H1 (cell line): ENCODE measurements around the gene ZDHHC3. TPM values are rescaled to one million over a fixed set of nuclear protein-coding genes. Genes with fewer than 3 reads are reported as not detected.

Experiments
- ATF2 ChIP-seq: IDR thresholded peaks from 2 replicates; pipeline ENCODE4 v1.6.1; 2012; ENCODE audit warnings: low read length, inconsistent platforms
- CHD7 ChIP-seq: fragments of 300-600 bp; sonication (generic); IDR thresholded peaks from 2 replicates; pipeline ENCODE4 v1.7.1; 2012; ENCODE audit warnings: low read length, moderate library complexity, mild to moderate bottlenecking, inconsistent platforms; ENCODE audit not compliant: insufficient replicate concordance
- GTF2F1 ChIP-seq: IDR thresholded peaks from 2 replicates; pipeline ENCODE4 v1.6.1; 2012; ENCODE audit warnings: low read depth, low read length, improper control_type of control experiment, borderline replicate concordance
- POLR2A ChIP-seq, 2 experiments: IDR thresholded peaks; 1 replicate in 1 of 2; 2 replicates in 1 of 2; pipeline ENCODE4 v1.6.1; 2011; ENCODE audit warnings: low read depth in 2 of 2, low read length in 2 of 2, mild to moderate bottlenecking in 2 of 2; ENCODE audit errors: control extremely low read depth in 1 of 2
- POLR2AphosphoS5 ChIP-seq: IDR thresholded peaks from 2 replicates; pipeline ENCODE4 v1.6.1; 2011; ENCODE audit warnings: low read depth, low read length
- SUZ12 ChIP-seq: fragments of 200-600 bp; sonication (generic); IDR thresholded peaks from 2 replicates; pipeline ENCODE4 v1.6.1; 2012; ENCODE audit warnings: mild to moderate bottlenecking, inconsistent platforms, low read length, moderate library complexity, mixed read lengths
- TBP ChIP-seq: IDR thresholded peaks from 2 replicates; pipeline ENCODE4 v1.6.1; 2011; ENCODE audit warnings: low read depth, low read length, improper control_type of control experiment
- TCF12 ChIP-seq: IDR thresholded peaks from 2 replicates; pipeline ENCODE4 v1.6.1; 2011; ENCODE audit warnings: low read depth, mild to moderate bottlenecking, low read length
- polyA plus RNA-seq, 7 experiments: library from polyadenylated mRNA; depleted of rRNA in 3 of 7; stranded (reverse) in 5 of 7; unstranded in 2 of 7; fragments of >200 nt in 5 of 7; fragments of 200-250 nt in 2 of 7; gene quantifications; 1 replicate in 5 of 7; 2 replicates in 1 of 7; 4 replicates in 1 of 7; pipeline versions ENCODE4 v1.2.1 to v1.2.3, GENCODE V29; 2011 to 2013; ENCODE audit warnings: missing spikeins in 2 of 7, mixed read lengths in 2 of 7
- total RNA-seq: library from RNA; stranded (reverse); fragmentation: NEBNext Ultra II Directional; extraction: Animal tissue kit (Norgen Biotek cat#: 25700); gene quantifications from 2 replicates; pipeline ENCODE4 v1.2.1, GENCODE V29; 2021

ZDHHC3 gene
- total and polyA plus RNA-seq, 2 of the 8 experiments (the other 6 are each of a cell fraction or from before 2014, with no cell fraction given), result 77.4 to 88.7 TPM

GRCh38 chr3:44903751-44904150 is 72.2 kb downstream of the ZDHHC3 start (continued):
- TF ChIP-seq CHD7, result no peak
- TF ChIP-seq TBP, result no peak
- TF ChIP-seq SUZ12, result no peak
- TF ChIP-seq TCF12, result no peak
- TF ChIP-seq GTF2F1, result no peak
- TF ChIP-seq POLR2A (IDR thresholded peaks at IDR 0.05; ENCODE audit: control extremely low read depth in 1 of 2, low read depth in 2 of 2, low read length in 2 of 2), result no peak
- TF ChIP-seq ATF2, result no peak
- TF ChIP-seq POLR2AphosphoS5, result no peak
